Ovary (tissue), 3 donors: ENCODE data around the gene SESN1.

Source experiments
- CTCF ChIP-seq, 3 donors: fragments of 450-650 bp in 2 of 3; fragments of 200-600 bp in 1 of 3; IDR thresholded peaks; one replicate each; pipeline versions ENCODE4 v1.5.1 to v1.8.0; 2016 to 2022; ENCODE audit warnings: antibody characterized with exemption in 3 of 3, mild to moderate bottlenecking in 1 of 3
- POLR2A ChIP-seq: fragments of 450-650 bp; IDR thresholded peaks from one replicate; pipeline ENCODE4 v1.6.1; 2017; ENCODE audit warnings: antibody characterized with exemption, mild to moderate bottlenecking, moderate library complexity
- donor health status: DM: no; HTN: no; CAD: no.

GRCh38 chr6:109053336-109053735 is 41.3 kb downstream of the SESN1 start:
- TF ChIP-seq CTCF (IDR thresholded peaks at IDR 0.05) (no peak), POLR2A (no peak)
